Pancreas (tissue), 10 donors: Measurements from ENCODE around the gene PNPLA7. TPM values are rescaled to one million over a fixed set of nuclear protein-coding genes. Genes with fewer than 3 reads are reported as not detected.
"Not testable (repeated sequence)": the region's sequence is repeated elsewhere in the genome, so short reads cannot be mapped to it uniquely, and the experiment has no call there.

Source experiments
- ATAC-seq, 4 donors: fragments of 200-7000 bp; cut with Tn5 transposase; one replicate each; pipeline versions ENCODE4 v1.8.0 to v1.9.1; 2020; ENCODE audit warnings: mild to moderate bottlenecking in 4 of 4, moderate library complexity in 4 of 4
- DNase-seq, 6 donors: peaks; one replicate each; pipeline ENCODE4 v3.0.0-alpha.2; 2020
- FAIRE-seq: peaks from 2 replicates; lab custom pipeline; 2012; peaks lifted over from hg19 to GRCh38; lab: Jason Lieb, UNC
- H3K27ac ChIP-seq, 4 donors: fragments of 200-600 bp; sonication (generic); 1 replicate in 3 of 4; 2 replicates in 1 of 4; pipeline versions ENCODE4 v1.5.0 to v1.8.0; 2020
- H3K27me3 ChIP-seq, 4 donors: fragments of 200-600 bp; one replicate each; pipeline ENCODE4 v1.8.0; 2021
- H3K36me3 ChIP-seq, 3 donors: fragments of 200-600 bp; sonication (generic) in 1 of 3; one replicate each; pipeline versions ENCODE4 v1.5.0 to v1.8.0; 2020 to 2021
- H3K4me1 ChIP-seq, 3 donors: fragments of 200-600 bp; one replicate each; pipeline ENCODE4 v1.8.0; 2021
- H3K4me3 ChIP-seq, 4 donors: fragments of 200-600 bp; sonication (generic) in 2 of 4; one replicate each; pipeline versions ENCODE4 v1.5.0 to v1.8.0; 2020 to 2021
- H3K9me3 ChIP-seq, 4 donors: fragments of 200-600 bp; one replicate each; pipeline ENCODE4 v1.8.0; 2021
- CTCF ChIP-seq, 4 donors: fragments of 200-600 bp; sonication (generic) in 3 of 4; IDR thresholded peaks; one replicate each; pipeline versions ENCODE4 v1.5.0 to v1.8.0; 2021; ENCODE audit warnings: antibody characterized with exemption in 4 of 4
- WGBS, 2 donors: extraction: QIAGEN DNeasy Blood & Tissue Kit; methylation state at CpG; one replicate each; pipeline ENCODE4 v1.1.7; 2013; 5-methylcytosine and 5-hydroxymethylcytosine counted together
- intact Hi-C, 3 donors: fragments of 100-400 bp; cut with DNase I; formaldehyde crosslinking; loops; one replicate each; pipeline versions ENCODE4 v1.11.1 to v1.14.2; 2022
- polyA plus RNA-seq, 2 donors: library from polyadenylated mRNA; stranded (reverse); fragments of 200-250 nt; gene quantifications; one replicate each; pipeline ENCODE4 v1.2.3, GENCODE V29; 2013
- total RNA-seq, 6 donors: library from RNA; stranded (reverse); fragmentation: NEBNext Ultra II Directional in 4 of 6; extraction: Animal tissue kit (Norgen Biotek cat#: 25700) in 4 of 6; gene quantifications; one replicate each; pipeline versions ENCODE4 v1.2.1 to v1.2.4, GENCODE V29; 2021 to 2023
- donor health status: healthy with polysubstance abuse.
- donor health status: DM: no; HTN: no; CAD: no; lungs with moderate emphysema.
- donor health status: DM: no; HTN: no; CAD: no.
- donor health status: control.
- donor health status: control.
- donor health status: Bipolar disorder and iron deficiency.
- donor health status: DM: yes; HTN: yes; CAD: no.
- donor health status: DM: no; HTN: no; CAD: no.
- donor health status: DM: no; HTN: no; CAD: no.
- donor health status: DM: yes; HTN: yes; CAD: no.

The PNPLA7 gene
- total and polyA plus RNA-seq, 8 donors: 7.1 to 71.8 (median 18.0) TPM

DNA sequence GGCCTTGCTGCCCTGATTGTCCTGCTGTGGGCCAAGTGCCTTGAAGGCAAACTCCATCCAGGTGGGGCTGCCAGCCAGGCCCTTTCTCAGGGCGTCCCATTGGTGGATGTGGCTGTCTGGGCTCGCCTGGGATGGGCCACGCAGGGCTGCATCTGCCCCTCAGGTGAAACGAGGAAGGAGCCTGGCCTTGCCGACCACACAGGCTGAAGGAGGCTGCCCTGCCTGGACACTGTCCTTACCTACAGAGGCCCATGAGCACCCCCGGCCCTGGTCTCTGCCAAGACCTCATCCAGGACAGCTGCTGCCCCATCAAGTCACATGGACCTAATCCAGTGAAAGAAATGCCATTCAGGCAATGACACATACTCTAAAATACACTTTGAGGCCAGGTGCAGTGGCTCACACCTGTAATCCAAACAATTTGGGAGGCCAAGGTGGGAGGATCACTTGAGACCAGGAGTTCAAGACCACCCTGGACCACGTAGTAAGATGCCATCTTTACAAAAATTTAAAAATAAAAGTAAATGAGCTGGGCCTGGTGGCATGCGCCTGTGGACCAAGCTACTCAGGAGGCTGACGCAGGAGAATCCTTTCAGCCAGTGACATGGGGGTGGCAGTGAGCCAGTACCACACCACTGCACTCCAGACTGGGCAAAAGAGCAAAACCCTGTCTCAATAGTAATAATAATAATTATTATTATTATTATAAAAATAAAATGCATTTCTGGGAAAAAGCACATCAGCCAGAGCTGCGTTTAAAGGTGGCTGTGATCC lies 33.9 kb downstream of the PNPLA7 start:
- Histone ChIP-seq H3K27me3 (no peaks in the 10 kb centered on the region), H3K4me3 (no peak overlapping the region), H3K9me3 (no peaks in the 10 kb centered on the region), H3K4me1 (peaks cover 6 to 11% (median 9%) of the 10 kb centered on the region in 3 donors), H3K27ac (no peak overlapping the region), H3K36me3 (no peaks in the 10 kb centered on the region)
- ATAC-seq: no peak
- intact Hi-C loops: no loop called here
- 85 to 90% methylated on average over 10 of the region's 10 CpGs for WGBS, 2 donors
- TF ChIP-seq CTCF (IDR thresholded peaks at IDR 0.05): no peak
- peak in 1 of 6 donors; percentile 70 for DNase-seq
- no peak for FAIRE-seq

GRCh38 chr9:137515338-137515724 lies 34.9 kb downstream of the PNPLA7 start:
- intact Hi-C loops: no loop called here
- peak in 1 of 4 donors; percentile 19 for ATAC-seq
- WGBS, 2 donors: 87 to 88% methylated on average over 19 to 23 of the region's 23 CpGs

DNA sequence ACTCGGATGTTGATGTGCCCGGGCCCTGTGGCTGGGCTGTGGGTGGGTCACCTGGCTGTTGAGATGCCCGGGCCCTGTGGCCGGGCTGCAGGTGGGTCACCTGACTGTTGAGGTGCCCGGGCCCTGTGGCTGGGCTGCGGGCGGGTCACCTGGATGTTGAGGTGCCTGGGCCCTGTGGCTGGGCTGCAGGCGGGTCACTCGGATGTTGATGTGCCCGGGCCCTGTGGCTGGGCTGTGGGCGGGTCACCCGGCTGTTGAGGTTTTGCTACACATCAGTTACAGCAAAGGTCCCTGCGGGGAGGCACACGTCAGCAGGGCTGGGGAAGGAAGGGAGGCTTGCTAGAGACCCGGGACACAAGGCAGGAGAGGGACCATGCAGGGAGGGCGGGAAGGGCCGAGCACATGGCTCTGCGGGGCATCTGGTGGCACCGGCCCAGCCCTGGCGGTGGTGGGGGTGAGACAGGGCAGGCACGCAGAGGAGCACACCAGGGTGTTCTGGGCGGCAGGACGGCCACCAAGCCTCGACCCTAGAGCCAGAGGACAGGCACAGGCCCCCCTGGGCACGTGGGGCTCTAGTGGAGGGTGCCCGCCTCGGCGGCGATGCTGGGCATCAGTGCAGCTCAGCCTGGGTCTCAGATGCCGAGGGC lies 35.4 kb downstream of the PNPLA7 start:
- H3K27ac ChIP-seq: no peak overlapping the region
- TF ChIP-seq CTCF (IDR thresholded peaks at IDR 0.05): no peak
- H3K4me1 ChIP-seq: no peaks in the 10 kb centered on the region
- H3K27me3 ChIP-seq: no peaks in the 10 kb centered on the region
- intact Hi-C loops: no loop called here
- no peaks in the 10 kb centered on the region for H3K36me3 ChIP-seq
- no peak overlapping the region for H3K4me3 ChIP-seq
- H3K9me3 ChIP-seq: no peaks in the 10 kb centered on the region
- WGBS, 2 donors: 93 to 94% methylated on average over 21 to 30 of the region's 30 CpGs
- ATAC-seq (peak in 1 of 4 donors; percentile 25), FAIRE-seq (no peak), DNase-seq (peak in 1 of 6 donors; percentile 73)

More at GRCh38 chr9:137515338-137515724, 34.9 kb downstream of the PNPLA7 start:
- DNase-seq (no peak), FAIRE-seq (no peak)
- no peak for TF ChIP-seq CTCF (IDR thresholded peaks at IDR 0.05)
- Histone ChIP-seq H3K27me3 (no peaks in the 10 kb centered on the region), H3K4me1 (peaks cover 0 to 2% (median 1%) of the 10 kb centered on the region in 3 donors), H3K4me3 (no peak overlapping the region), H3K27ac (no peak overlapping the region), H3K36me3 (no peaks in the 10 kb centered on the region), H3K9me3 (no peaks in the 10 kb centered on the region)

DNA sequence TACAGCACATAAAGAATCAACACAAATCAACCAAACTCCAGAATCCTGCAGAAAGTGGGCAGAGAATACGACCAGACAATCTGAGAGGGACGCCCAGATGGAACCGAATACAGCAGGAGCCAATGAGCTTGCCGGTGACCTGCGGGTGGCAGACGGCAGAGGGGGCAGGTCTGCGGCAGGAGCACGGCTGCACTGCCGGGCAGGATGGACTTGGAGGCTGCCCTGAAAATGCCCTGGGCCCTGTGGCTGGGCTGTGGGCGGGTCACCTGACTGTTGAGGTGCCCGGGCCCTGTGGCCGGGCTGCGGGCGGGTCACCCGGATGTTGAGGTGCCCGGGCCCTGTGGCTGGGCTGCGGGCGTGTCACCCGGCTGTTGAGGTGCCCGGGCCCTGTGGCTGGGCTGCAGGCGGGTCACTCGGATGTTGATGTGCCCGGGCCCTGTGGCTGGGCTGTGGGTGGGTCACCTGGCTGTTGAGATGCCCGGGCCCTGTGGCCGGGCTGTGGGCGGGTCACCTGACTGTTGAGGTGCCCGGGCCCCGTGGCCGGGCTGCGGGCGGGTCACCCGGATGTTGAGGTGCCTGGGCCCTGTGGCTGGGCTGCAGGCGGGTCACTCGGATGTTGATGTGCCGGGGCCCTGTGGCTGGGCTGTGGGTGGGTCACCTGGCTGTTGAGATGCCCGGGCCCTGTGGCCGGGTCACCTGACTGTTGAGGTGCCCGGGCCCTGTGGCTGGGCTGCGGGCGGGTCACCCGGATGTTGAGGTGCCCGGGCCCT lies 36.2 kb downstream of the PNPLA7 start:
- H3K9me3 ChIP-seq, H3K27ac ChIP-seq, H3K4me3 ChIP-seq, FAIRE-seq, ATAC-seq, H3K4me1 ChIP-seq, H3K36me3 ChIP-seq, intact Hi-C loops, H3K27me3 ChIP-seq: not testable (repeated sequence)
- DNase-seq: peak in 1 of 6 donors; percentile 43
- WGBS, 2 donors: 92 to 93% methylated on average over 33 to 42 of the region's 42 CpGs

DNA sequence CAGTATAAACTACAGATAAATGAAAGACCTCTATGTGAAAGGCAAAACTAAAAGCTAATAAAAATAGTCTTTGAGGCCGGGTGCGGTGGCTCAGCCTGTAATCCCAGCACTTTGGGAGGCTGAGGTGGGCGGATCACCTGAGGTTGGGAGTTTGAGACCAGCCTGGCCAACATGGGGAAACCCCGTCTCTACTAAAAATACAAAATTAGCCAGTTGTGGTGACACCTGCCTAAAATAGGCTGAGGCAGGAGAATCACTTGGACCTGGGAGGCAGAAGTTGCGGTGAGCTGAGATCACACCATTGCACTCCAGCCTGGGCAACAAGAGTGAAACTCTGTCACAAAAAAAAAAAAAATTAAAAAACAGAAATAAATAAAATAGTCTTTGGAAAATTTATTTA lies 37.1 kb downstream of the PNPLA7 start:
- not testable (repeated sequence) for FAIRE-seq

More for the DNA sequence above, 37.1 kb downstream of the PNPLA7 start:
- intact Hi-C loops, H3K27ac ChIP-seq, H3K36me3 ChIP-seq, H3K9me3 ChIP-seq, ATAC-seq, H3K4me3 ChIP-seq, DNase-seq, H3K4me1 ChIP-seq, H3K27me3 ChIP-seq: not testable (repeated sequence)
- 92 to 97% methylated on average over 5 of the region's 5 CpGs for WGBS, 2 donors
